Measurements from ENCODE around the gene SLC25A25.
"Not testable (repeated sequence)": the region's sequence is repeated elsewhere in the genome, so short reads cannot be mapped to it uniquely, and the experiment has no call there.

Gene SLC25A25

GRCh38 chr9:128107468-128108268 lies 39.6 kb downstream of the SLC25A25 start:
- peaks cover 52% of the 10 kb centered on the region for H3K36me3 ChIP-seq (ENCODE audit: insufficient read depth, low read length)

GRCh38 chr9:128108269-128109049 lies 40.4 kb downstream of the SLC25A25 start:
- Histone ChIP-seq H3K27me3 (ENCODE audit: insufficient read depth, low read length) (no peaks in the 10 kb centered on the region), H3K36me3 (ENCODE audit: insufficient read depth, low read length) (peaks cover 45% of the 10 kb centered on the region), H3K9me3 (ENCODE audit: low read length) (no peaks in the 10 kb centered on the region), H2AFZ (ENCODE audit: low read depth, low read length) (no peak overlapping the region), H3K4me1 (ENCODE audit: insufficient read depth, low read length) (peaks cover 6% of the 10 kb centered on the region), H3K4me3 (ENCODE audit: low read length) (no peak overlapping the region)

More at GRCh38 chr9:128107468-128108268, 39.6 kb downstream of the SLC25A25 start:
- H3K4me3 ChIP-seq (ENCODE audit: low read length), result no peak overlapping the region
- H2AFZ ChIP-seq (ENCODE audit: low read depth, low read length), result no peak overlapping the region
- no peaks in the 10 kb centered on the region for H3K9me3 ChIP-seq (ENCODE audit: low read length)
- H3K27me3 ChIP-seq (ENCODE audit: insufficient read depth, low read length), result no peaks in the 10 kb centered on the region
- H3K4me1 ChIP-seq (ENCODE audit: insufficient read depth, low read length), result peaks cover 6% of the 10 kb centered on the region

DNA sequence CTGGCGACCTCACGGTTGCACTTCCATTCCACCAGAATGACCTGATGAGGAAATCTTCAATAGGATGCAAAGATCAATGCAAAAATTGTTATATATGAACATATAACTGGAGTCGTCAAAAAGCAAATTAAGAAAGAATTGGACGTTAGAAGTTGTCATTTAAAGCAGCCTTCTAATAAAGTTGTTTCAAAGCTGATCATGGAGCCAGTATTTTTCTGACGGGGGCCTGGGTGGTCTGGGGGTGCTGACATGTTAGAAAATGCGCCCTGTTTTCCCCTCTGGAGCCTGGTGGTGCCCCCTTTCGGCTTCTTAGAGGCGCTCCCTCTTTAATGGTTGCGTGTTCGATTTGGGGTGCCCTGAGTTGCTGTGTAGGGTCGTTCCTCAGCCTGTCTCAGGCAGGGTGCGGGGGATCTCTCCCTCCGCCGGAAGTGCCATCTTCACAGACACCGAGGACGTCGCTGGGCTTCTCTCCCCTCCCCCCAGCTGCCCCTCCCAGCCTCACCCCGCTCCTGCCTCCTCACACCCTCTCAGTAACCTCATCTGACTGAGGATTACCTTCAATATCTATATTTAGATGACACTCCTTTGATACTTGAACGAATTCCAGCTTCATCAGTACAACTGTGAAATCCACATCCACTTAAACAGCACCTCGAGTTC lies 41.1 kb downstream of the SLC25A25 start:
- Histone ChIP-seq H3K9me3 (ENCODE audit: low read length) (no peaks in the 10 kb centered on the region), H3K36me3 (ENCODE audit: insufficient read depth, low read length) (peaks cover 37% of the 10 kb centered on the region), H3K27me3 (ENCODE audit: insufficient read depth, low read length) (no peaks in the 10 kb centered on the region), H3K4me1 (ENCODE audit: insufficient read depth, low read length) (peaks cover 6% of the 10 kb centered on the region), H3K4me3 (ENCODE audit: low read length) (no peak overlapping the region), H2AFZ (ENCODE audit: low read depth, low read length) (no peak overlapping the region)

DNA sequence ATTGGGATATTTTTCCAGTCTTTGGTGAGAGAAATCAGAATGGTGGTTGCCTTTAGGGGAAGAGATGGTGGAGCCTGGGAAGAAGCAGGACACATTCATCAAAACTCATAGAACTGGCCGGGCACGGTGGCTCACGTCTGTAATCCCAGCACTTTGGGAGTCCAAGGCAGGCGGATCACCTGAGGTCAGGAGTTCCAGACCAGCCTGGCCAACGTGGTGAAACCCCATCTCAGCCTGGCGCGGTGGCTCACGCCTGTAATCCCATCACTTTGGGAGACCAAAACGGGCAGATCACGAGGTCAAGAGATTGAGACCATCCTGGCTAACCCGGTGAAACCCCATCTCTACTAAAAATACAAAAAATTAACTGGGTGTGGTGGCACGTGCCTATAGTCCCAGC lies 43.7 kb downstream of the SLC25A25 start:
- H3K27me3 ChIP-seq (ENCODE audit: insufficient read depth, low read length), result not testable (repeated sequence)

GRCh38 chr9:128113526-128114325 lies 45.7 kb downstream of the SLC25A25 start:
- H3K9me3 ChIP-seq (ENCODE audit: low read length), result no peaks in the 10 kb centered on the region
- peaks cover 4% of the 10 kb centered on the region for H3K36me3 ChIP-seq (ENCODE audit: insufficient read depth, low read length)
- no peak overlapping the region for H2AFZ ChIP-seq (ENCODE audit: low read depth, low read length)
- H3K27me3 ChIP-seq (ENCODE audit: insufficient read depth, low read length), result no peaks in the 10 kb centered on the region
- peaks cover 8% of the 10 kb centered on the region for H3K4me1 ChIP-seq (ENCODE audit: insufficient read depth, low read length)
- H3K4me3 ChIP-seq (ENCODE audit: low read length), result no peak overlapping the region

More for the DNA sequence above, 43.7 kb downstream of the SLC25A25 start:
- not testable (repeated sequence) for H3K9me3 ChIP-seq (ENCODE audit: low read length); H3K4me3 ChIP-seq (ENCODE audit: low read length); H3K4me1 ChIP-seq (ENCODE audit: insufficient read depth, low read length); H2AFZ ChIP-seq (ENCODE audit: low read depth, low read length)
- peaks cover 22% of the 10 kb centered on the region for H3K36me3 ChIP-seq (ENCODE audit: insufficient read depth, low read length)

GRCh38 chr9:128114326-128115186 lies 46.5 kb downstream of the SLC25A25 start:
- H2AFZ ChIP-seq (ENCODE audit: low read depth, low read length), result no peak overlapping the region
- H3K9me3 ChIP-seq (ENCODE audit: low read length), result no peaks in the 10 kb centered on the region
- H3K27me3 ChIP-seq (ENCODE audit: insufficient read depth, low read length), result no peaks in the 10 kb centered on the region
- H3K4me3 ChIP-seq (ENCODE audit: low read length), result no peak overlapping the region
- peaks cover 8% of the 10 kb centered on the region for H3K4me1 ChIP-seq (ENCODE audit: insufficient read depth, low read length)
- peaks cover 2% of the 10 kb centered on the region for H3K36me3 ChIP-seq (ENCODE audit: insufficient read depth, low read length)

- H3K36me3 ChIP-seq (ENCODE audit: insufficient read depth, low read length), result no peaks in the 10 kb centered on the region
- H3K4me3 ChIP-seq (ENCODE audit: low read length), result no peak overlapping the region
- H3K4me1 ChIP-seq (ENCODE audit: insufficient read depth, low read length), result peaks cover 8% of the 10 kb centered on the region
- no peaks in the 10 kb centered on the region for H3K27me3 ChIP-seq (ENCODE audit: insufficient read depth, low read length)
- H3K9me3 ChIP-seq (ENCODE audit: low read length), result no peaks in the 10 kb centered on the region
- H2AFZ ChIP-seq (ENCODE audit: low read depth, low read length), result no peak overlapping the region
Measured at GRCh38 chr9:128115187-128116103, 47.4 kb downstream of the SLC25A25 start.

DNA sequence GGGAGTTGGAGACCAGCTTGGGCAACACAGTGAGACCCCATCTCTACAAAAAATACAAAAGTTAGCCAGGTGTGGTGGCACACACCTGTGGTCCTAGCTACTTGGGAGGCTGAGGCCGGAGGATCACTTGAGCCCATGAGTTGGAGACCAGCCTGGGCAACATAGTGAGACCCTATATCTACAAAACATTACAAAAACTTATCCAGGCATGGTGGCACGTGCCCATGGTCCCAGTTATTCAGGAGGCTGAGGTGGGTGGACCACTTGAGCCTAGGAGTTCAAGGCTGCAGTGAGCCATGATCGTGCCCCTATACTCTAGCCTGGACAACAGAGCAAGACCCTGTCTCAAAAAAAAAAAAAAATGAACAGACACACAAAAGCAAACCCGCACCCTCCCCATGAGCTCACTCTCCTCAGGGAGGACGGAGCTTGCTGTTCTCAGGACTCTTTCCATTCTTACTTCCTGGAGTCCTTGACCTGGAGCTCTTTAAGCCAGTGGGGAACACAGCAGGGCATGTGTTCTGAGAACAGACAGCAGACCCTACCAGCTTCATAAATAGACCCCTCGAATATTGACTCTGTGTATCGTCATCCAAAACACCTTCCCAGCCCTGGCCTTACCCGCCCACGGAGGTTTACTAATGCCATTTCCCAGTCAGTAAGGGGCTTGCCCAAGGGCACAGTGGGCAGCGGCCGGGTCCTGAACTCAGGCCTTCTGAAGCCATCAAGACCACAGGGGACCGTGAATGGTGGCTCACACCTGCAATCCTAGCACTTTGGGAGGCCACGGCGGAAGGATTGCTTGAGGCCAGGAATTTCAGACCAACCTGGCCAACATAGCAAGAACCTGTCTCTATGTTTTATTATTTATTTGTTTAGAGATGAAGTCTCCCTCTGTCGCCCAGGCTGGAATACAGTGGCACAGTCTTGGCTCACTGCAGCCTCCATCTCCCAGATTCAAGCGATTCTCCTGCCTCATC lies 48.4 kb downstream of the SLC25A25 start:
- Histone ChIP-seq H3K4me3 (ENCODE audit: low read length) (no peak overlapping the region), H3K27me3 (ENCODE audit: insufficient read depth, low read length) (no peaks in the 10 kb centered on the region), H2AFZ (ENCODE audit: low read depth, low read length) (no peak overlapping the region), H3K9me3 (ENCODE audit: low read length) (no peaks in the 10 kb centered on the region), H3K4me1 (ENCODE audit: insufficient read depth, low read length) (peaks cover 8% of the 10 kb centered on the region), H3K36me3 (ENCODE audit: insufficient read depth, low read length) (peaks cover 5% of the 10 kb centered on the region)

GRCh38 chr9:128117613-128118471 lies 49.8 kb downstream of the SLC25A25 start:
- Histone ChIP-seq H2AFZ (ENCODE audit: low read depth, low read length) (no peak overlapping the region), H3K4me3 (ENCODE audit: low read length) (peak overlapping the region; percentile 22), H3K4me1 (ENCODE audit: insufficient read depth, low read length) (peaks cover 8% of the 10 kb centered on the region), H3K27me3 (ENCODE audit: insufficient read depth, low read length) (no peaks in the 10 kb centered on the region), H3K9me3 (ENCODE audit: low read length) (no peaks in the 10 kb centered on the region), H3K36me3 (ENCODE audit: insufficient read depth, low read length) (peaks cover 14% of the 10 kb centered on the region)

DNA sequence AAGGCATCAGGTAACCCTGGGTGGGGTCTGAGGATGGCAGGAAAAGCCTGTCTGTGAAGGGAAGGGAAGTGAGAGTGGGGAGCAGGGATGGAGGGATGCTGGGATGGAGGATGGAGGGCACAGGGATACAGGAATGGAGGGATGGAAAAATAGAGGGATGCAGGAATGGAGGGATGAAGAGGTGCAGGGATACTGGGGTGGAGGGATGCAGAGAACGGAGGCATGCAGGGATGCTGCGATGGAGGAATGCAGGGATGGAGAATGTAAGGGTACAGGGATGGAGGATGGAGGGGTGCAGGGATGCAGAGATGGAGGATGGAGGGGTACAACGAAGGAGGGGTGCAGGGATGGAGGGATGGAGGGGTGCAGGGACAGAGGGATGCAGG lies 50.4 kb downstream of the SLC25A25 start:
- no peak overlapping the region for H3K4me3 ChIP-seq (ENCODE audit: low read length)
- peaks cover 14% of the 10 kb centered on the region for H3K36me3 ChIP-seq (ENCODE audit: insufficient read depth, low read length)

More for the DNA sequence above, 50.4 kb downstream of the SLC25A25 start:
- H3K9me3 ChIP-seq (ENCODE audit: low read length), result no peaks in the 10 kb centered on the region
- H3K4me1 ChIP-seq (ENCODE audit: insufficient read depth, low read length), result peaks cover 8% of the 10 kb centered on the region
- no peak overlapping the region for H2AFZ ChIP-seq (ENCODE audit: low read depth, low read length)
- no peaks in the 10 kb centered on the region for H3K27me3 ChIP-seq (ENCODE audit: insufficient read depth, low read length)

Measured in neuron (in vitro differentiated cells).